OCI-LY7 (cell line): ENCODE measurements around the gene CAMK4. TPM values are rescaled to one million over a fixed set of nuclear protein-coding genes. Genes with fewer than 3 reads are reported as not detected.

Experiments used
- BruUV-seq: library from RNA; stranded (reverse); fragments of 400-500 nt; replicated peaks from 2 replicates; lab custom pipeline; 2021; lab: Mats Ljungman, UMichigan
- CTCF ChIA-PET: fragments of 300-600 bp; sonication (Branson Sonifier 250); formaldehyde crosslinking; loops from one replicate; lab custom pipeline; 2022; ENCODE audit warnings: antibody characterized with exemption; ENCODE audit not compliant: unreplicated experiment; lab: Charles Lee
- POLR2A ChIA-PET: fragments of 300-600 bp; sonication (Branson Sonifier 250); formaldehyde crosslinking; loops from one replicate; lab custom pipeline; 2022; ENCODE audit warnings: antibody characterized with exemption; lab: Charles Lee
- DNase-seq: peaks from one replicate; pipeline ENCODE4 v3.0.0-alpha.2; 2015; ENCODE audit warnings: low spot score
- H2AFZ ChIP-seq: fragments of 200-600 bp; sonication (generic), shearing (Covaris generic); 2 replicates; pipeline ENCODE4 v1.6.1; 2014; ENCODE audit warnings: mild to moderate bottlenecking, antibody characterized with exemption, low read length, moderate library complexity
- H3K27ac ChIP-seq: fragments of 200-600 bp; sonication (generic); 2 replicates; pipeline ENCODE4 v1.5.1; 2014; ENCODE audit warnings: mixed run types, low read depth, mild to moderate bottlenecking, moderate library complexity, low read length, inconsistent platforms; ENCODE audit not compliant: poor library complexity, severe bottlenecking
- H3K36me3 ChIP-seq: fragments of 200-600 bp; sonication (generic); 2 replicates; pipeline ENCODE4 v1.6.1; 2014; ENCODE audit warnings: mild to moderate bottlenecking, antibody characterized with exemption, low read length, moderate library complexity, mixed read lengths; ENCODE audit not compliant: insufficient read depth
- H3K4me1 ChIP-seq: fragments of 200-600 bp; sonication (generic); 2 replicates; pipeline ENCODE4 v1.5.1; 2014; ENCODE audit warnings: mild to moderate bottlenecking, low read length; ENCODE audit not compliant: insufficient read depth, poor library complexity, severe bottlenecking
- H3K4me2 ChIP-seq: fragments of 200-600 bp; sonication (generic); 2 replicates; pipeline ENCODE4 v1.6.1; 2014; ENCODE audit warnings: mild to moderate bottlenecking, low read length
- H3K4me3 ChIP-seq: fragments of 200-600 bp; sonication (generic); 2 replicates; pipeline ENCODE4 v1.5.1; 2014; ENCODE audit warnings: mild to moderate bottlenecking, low read depth, low read length; ENCODE audit not compliant: poor library complexity, severe bottlenecking
- H3K79me2 ChIP-seq: fragments of 200-600 bp; sonication (generic); 2 replicates; pipeline ENCODE4 v1.6.1; 2016; ENCODE audit warnings: low read depth, mild to moderate bottlenecking, low read length, moderate library complexity, mixed read lengths; ENCODE audit not compliant: insufficient read depth
- H3K9me2 ChIP-seq: fragments of 200-600 bp; sonication (generic); 2 replicates; pipeline ENCODE4 v1.6.1; 2016; ENCODE audit warnings: mild to moderate bottlenecking, low read length, mixed read lengths; ENCODE audit not compliant: insufficient read depth
- H3K9me3 ChIP-seq: fragments of 200-600 bp; sonication (generic); 2 replicates; pipeline ENCODE4 v1.6.1; 2014; ENCODE audit warnings: mild to moderate bottlenecking, mixed run types, low read length, mixed read lengths
- H4K20me1 ChIP-seq: fragments of 200-600 bp; sonication (generic); 2 replicates; pipeline ENCODE4 v1.6.1; 2014; ENCODE audit warnings: mild to moderate bottlenecking, antibody characterized with exemption, low read length, moderate library complexity, mixed read lengths; ENCODE audit not compliant: insufficient read depth
- CTCF ChIP-seq: fragments of 200-600 bp; sonication (generic); conservative IDR thresholded peaks from 2 replicates; pipeline ENCODE4 v1.5.1; 2014; ENCODE audit warnings: mild to moderate bottlenecking, antibody characterized with exemption, low read length, moderate library complexity, mixed read lengths
- EZH2phosphoT487 ChIP-seq: fragments of 200-600 bp; sonication (generic); IDR thresholded peaks from 2 replicates; pipeline ENCODE4 v1.6.1; 2018; ENCODE audit warnings: low read depth, borderline replicate concordance, mild to moderate bottlenecking, mixed run types, antibody characterized with exemption, low read length, moderate library complexity, mixed read lengths
- intact Hi-C: fragments of 100-400 bp; cut with micrococcal nuclease; formaldehyde crosslinking; loops from one replicate; pipeline ENCODE4 v1.10.0; 2022; ENCODE audit not compliant: unreplicated experiment
- total RNA-seq, 2 experiments: library from RNA; depleted of rRNA in 1 of 2; stranded (reverse); fragments of >200 nt in 1 of 2; shearing (Covaris generic) in 1 of 2; gene quantifications; 2 replicates each; pipeline ENCODE4 v1.2.3, GENCODE V29; 2014 to 2022

CAMK4 gene
- total RNA-seq, 2 experiments from 2014 or later: 25.4 to 40.2 TPM

- TF ChIP-seq CTCF: no peak
- peaks cover 22% of the 10 kb centered on the region; the same call in 1 of the 2 replicates for H3K79me2 ChIP-seq
Measured at GRCh38 chr5:111237470-111237869, 13.3 kb downstream of the CAMK4 start.

GRCh38 chr5:111238431-111239225, 14.4 kb downstream of the CAMK4 start:
- H3K36me3 ChIP-seq: no peaks in the 10 kb centered on the region
- POLR2A ChIA-PET: interaction anchor here (0.6 to 4.3 kb wide), 3 partner anchors 9 to 592 kb away, joined by 3 to 18 read pairs (median 6); partner anchors contain the start of gene CAMK4
- peaks cover 22% of the 10 kb centered on the region for H3K4me1 ChIP-seq
- H3K4me3 ChIP-seq: no peak overlapping the region
- BruUV-seq: no TSS peak
- no peak overlapping the region for H2AFZ ChIP-seq
- no peaks in the 10 kb centered on the region for H3K9me3 ChIP-seq
- H3K27ac ChIP-seq: no peak overlapping the region
- intact Hi-C loops: no loop called here
- DNase-seq: no peak
- TF ChIP-seq EZH2phosphoT487: no peak
- no peak for TF ChIP-seq CTCF
- H3K4me2 ChIP-seq: no peak overlapping the region
- H3K9me2 ChIP-seq: no peaks in the 10 kb centered on the region
- H3K79me2 ChIP-seq: peaks cover 11% of the 10 kb centered on the region; the same call in 1 of the 2 replicates
- peaks cover 6% of the 10 kb centered on the region; the same call in 1 of the 2 replicates for H4K20me1 ChIP-seq
- CTCF ChIA-PET: no interaction called here

More at GRCh38 chr5:111237470-111237869, 13.3 kb downstream of the CAMK4 start:
- Histone ChIP-seq H3K4me1 (peaks cover 33% of the 10 kb centered on the region), H3K36me3 (no peaks in the 10 kb centered on the region), H4K20me1 (peaks cover 6% of the 10 kb centered on the region; the same call in 1 of the 2 replicates), H3K9me3 (no peaks in the 10 kb centered on the region), H3K4me2 (peak overlapping the region; percentile 3; the same call in 1 of the 2 replicates), H3K27ac (no peak overlapping the region), H3K4me3 (no peak overlapping the region), H2AFZ (no peak overlapping the region), H3K9me2 (no peaks in the 10 kb centered on the region)
- POLR2A ChIA-PET: interaction anchor here (3.1 to 4.3 kb wide), 2 partner anchors 14 to 16 kb away, joined by 9 to 18 read pairs; partner anchors contain the start of gene CAMK4
- no peak for DNase-seq
- BruUV-seq: no TSS peak
- intact Hi-C loops: no loop called here
- CTCF ChIA-PET: interaction anchor here (1.2 kb wide), 1 partner anchor 17 kb away, joined by 3 read pairs; no protein-coding TSS in a partner anchor
